H9 (cell line): ENCODE measurements around the gene TERT. TPM values are rescaled to one million over a fixed set of nuclear protein-coding genes. Genes with fewer than 3 reads are reported as not detected.

Experiments used
- DNase-seq: peaks from one replicate; pipeline ENCODE4 v3.0.0-alpha.2; 2017
- H2AFZ ChIP-seq: one replicate; pipeline ENCODE4 v1.6.1; 2013; ENCODE audit warnings: mild to moderate bottlenecking, low read length, control low read depth, moderate library complexity
- H2AK5ac ChIP-seq: 2 replicates; pipeline ENCODE4 v1.6.1; 2013; ENCODE audit warnings: low read length, control low read depth, mixed read lengths; ENCODE audit not compliant: insufficient read length
- H2BK120ac ChIP-seq: one replicate; pipeline ENCODE4 v1.6.1; 2013; ENCODE audit warnings: low read depth, mild to moderate bottlenecking, low read length, control low read depth, inconsistent platforms; ENCODE audit not compliant: poor library complexity, severe bottlenecking
- H2BK12ac ChIP-seq: 2 replicates; pipeline ENCODE4 v1.6.1; 2013; ENCODE audit warnings: low read length, control low read depth, mixed read lengths, low read depth; ENCODE audit not compliant: insufficient read length
- H2BK15ac ChIP-seq: 2 replicates; pipeline ENCODE4 v1.6.1; 2013; ENCODE audit warnings: low read depth, low read length, control low read depth
- H2BK20ac ChIP-seq: one replicate; pipeline ENCODE4 v1.6.1; 2013; ENCODE audit warnings: low read depth, mild to moderate bottlenecking, low read length, control low read depth, inconsistent platforms; ENCODE audit not compliant: poor library complexity, severe bottlenecking
- H2BK5ac ChIP-seq: 2 replicates; pipeline ENCODE4 v1.6.1; 2013; ENCODE audit warnings: low read length, control low read depth, mixed read lengths; ENCODE audit not compliant: insufficient read length
- H3K14ac ChIP-seq: 2 replicates; pipeline ENCODE4 v1.6.1; 2013; ENCODE audit warnings: low read length, control low read depth; ENCODE audit not compliant: insufficient read depth
- H3K18ac ChIP-seq: 2 replicates; pipeline ENCODE4 v1.6.1; 2013; ENCODE audit warnings: low read depth, mild to moderate bottlenecking, mixed read lengths, low read length, control low read depth; ENCODE audit not compliant: insufficient read length
- H3K23ac ChIP-seq: 2 replicates; pipeline ENCODE4 v1.6.1; 2013; ENCODE audit warnings: low read length, control low read depth, mixed read lengths, low read depth; ENCODE audit not compliant: insufficient read length
- H3K23me2 ChIP-seq: 2 replicates; pipeline ENCODE4 v1.6.1; 2013; ENCODE audit warnings: low read depth, mild to moderate bottlenecking, mixed read lengths, low read length, control low read depth; ENCODE audit not compliant: insufficient read length, poor library complexity, severe bottlenecking
- H3K27ac ChIP-seq: 2 replicates; pipeline ENCODE4 v1.5.1; 2013; ENCODE audit warnings: low read length, control low read depth, mixed read lengths, low read depth; ENCODE audit not compliant: insufficient read length
- H3K27me3 ChIP-seq: 2 replicates; pipeline ENCODE4 v1.6.1; 2013; ENCODE audit warnings: low read length, control low read depth, inconsistent platforms; ENCODE audit not compliant: insufficient read depth
- H3K4ac ChIP-seq: 2 replicates; pipeline ENCODE4 v1.6.1; 2013; ENCODE audit warnings: low read depth, mild to moderate bottlenecking, control low read depth, inconsistent platforms, low read length, moderate library complexity
- H3K4me1 ChIP-seq: 2 replicates; pipeline ENCODE4 v1.6.1; 2013; ENCODE audit warnings: low read length, control low read depth, inconsistent platforms; ENCODE audit not compliant: insufficient read depth
- H3K4me2 ChIP-seq: 2 replicates; pipeline ENCODE4 v1.6.1; 2013; ENCODE audit warnings: low read length, control low read depth, mixed read lengths; ENCODE audit not compliant: insufficient read length, insufficient read depth
- H3K56ac ChIP-seq: 2 replicates; pipeline ENCODE4 v1.6.1; 2013; ENCODE audit warnings: low read depth, mild to moderate bottlenecking, mixed read lengths, low read length, control low read depth; ENCODE audit not compliant: insufficient read length
- H3K79me1 ChIP-seq: 2 replicates; pipeline ENCODE4 v1.6.1; 2013; ENCODE audit warnings: low read depth, mild to moderate bottlenecking, moderate library complexity, low read length, control low read depth, inconsistent platforms; ENCODE audit not compliant: insufficient read depth, poor library complexity, severe bottlenecking
- H3K79me2 ChIP-seq: 2 replicates; pipeline ENCODE4 v1.6.1; 2013; ENCODE audit warnings: low read length, control low read depth, inconsistent platforms; ENCODE audit not compliant: insufficient read depth
- H3K9ac ChIP-seq: 2 replicates; pipeline ENCODE4 v1.6.1; 2013; ENCODE audit warnings: low read length, control low read depth, mixed read lengths; ENCODE audit not compliant: insufficient read length; ENCODE audit errors: extremely low read depth
- H3K9me3 ChIP-seq: one replicate; pipeline ENCODE4 v1.6.1; 2013; ENCODE audit warnings: low read depth, low read length, inconsistent platforms; ENCODE audit not compliant: control insufficient read depth
- H3T11ph ChIP-seq: one replicate; pipeline ENCODE4 v1.6.1; 2013; ENCODE audit warnings: mild to moderate bottlenecking, low read length, control low read depth, inconsistent platforms
- H4K20me1 ChIP-seq: one replicate; pipeline ENCODE4 v1.6.1; 2013; ENCODE audit not compliant: control insufficient read depth, insufficient read length, insufficient read depth
- H4K5ac ChIP-seq: 2 replicates; pipeline ENCODE4 v1.6.1; 2013; ENCODE audit warnings: low read depth, mild to moderate bottlenecking, mixed read lengths, low read length, control low read depth; ENCODE audit not compliant: insufficient read length
- H4K8ac ChIP-seq: replicated peaks from 2 replicates; pipeline ENCODE4 v1.6.1; 2013; ENCODE audit warnings: low read length, control low read depth, mixed read lengths, low read depth; ENCODE audit not compliant: insufficient read length
- H4K91ac ChIP-seq: 2 replicates; pipeline ENCODE4 v1.6.1; 2013; ENCODE audit warnings: low read depth, mild to moderate bottlenecking, moderate library complexity, mixed read lengths, low read length, control low read depth; ENCODE audit not compliant: insufficient read length
- H3K27ac Mint-ChIP-seq, 3 experiments: 2 replicates in 2 of 3; 3 replicates in 1 of 3; pipeline ENCODE4 v1.8.0; 2020 to 2021; ENCODE audit warnings: mixed read lengths in 3 of 3, mild to moderate bottlenecking in 1 of 3, moderate library complexity in 1 of 3
- H3K27me3 Mint-ChIP-seq: 2 replicates; pipeline ENCODE4 v1.8.0; 2021; ENCODE audit warnings: low read depth, mild to moderate bottlenecking, moderate library complexity, mixed read lengths
- H3K36me3 Mint-ChIP-seq, 3 experiments: 2 replicates in 2 of 3; 3 replicates in 1 of 3; pipeline ENCODE4 v1.8.0; 2020 to 2021; ENCODE audit warnings: low read depth in 3 of 3, mixed read lengths in 3 of 3; ENCODE audit not compliant: insufficient read depth in 1 of 3
- H3K4me1 Mint-ChIP-seq, 2 experiments: 2 replicates each; pipeline ENCODE4 v1.8.0; 2020; ENCODE audit warnings: mixed read lengths in 2 of 2
- H3K4me3 Mint-ChIP-seq, 2 experiments: 2 replicates in 1 of 2; 3 replicates in 1 of 2; pipeline ENCODE4 v1.8.0; 2020 to 2021; ENCODE audit warnings: mild to moderate bottlenecking in 2 of 2, mixed read lengths in 2 of 2, moderate library complexity in 1 of 2
- H3K9me3 Mint-ChIP-seq, 2 experiments: 2 replicates in 1 of 2; 3 replicates in 1 of 2; pipeline ENCODE4 v1.8.0; 2020; ENCODE audit warnings: mild to moderate bottlenecking in 2 of 2, mixed read lengths in 2 of 2, moderate library complexity in 1 of 2
- CTCF ChIP-seq: fragments of 200-600 bp; sonication (generic); conservative IDR thresholded peaks from 3 replicates; pipeline ENCODE4 v1.8.0; 2021; ENCODE audit warnings: antibody characterized with exemption, mild to moderate bottlenecking
- WGBS: extraction: QIAGEN DNeasy Blood & Tissue Kit; methylation state at CpG from one replicate; pipeline ENCODE4 v1.1.7; 2013; ENCODE audit warnings: missing lambda C conversion rate, low lambda C conversion rate, mixed read lengths; ENCODE audit not compliant: insufficient read length; ENCODE audit errors: extremely low coverage; 5-methylcytosine and 5-hydroxymethylcytosine counted together
- total RNA-seq: library from RNA; stranded (reverse); gene quantifications from 2 replicates; pipeline ENCODE4 v1.2.1, GENCODE V29; 2021

Gene TERT
- total RNA-seq, 1 experiment from 2014 or later, result 15.5 TPM

GRCh38 chr5:1343931-1344901, 49.3 kb upstream of the TERT start:
- H3K27ac ChIP-seq, result no peak overlapping the region
- H3K4me2 ChIP-seq, result peak overlapping the region; percentile 97
- H3K9ac ChIP-seq, result peak overlapping the region; percentile 83
- Mint-ChIP-seq H3K4me1 (peaks cover 18 to 22% of the 10 kb centered on the region in 2 experiments), H3K27me3 (no peaks in the 10 kb centered on the region; the same call in 1 of the 2 replicates), H3K27ac (peak overlapping the region; percentile 83 to 85 (median 84); a peak in 5 of 7 replicates), H3K9me3 (no peaks in the 10 kb centered on the region), H3K36me3 (peaks cover 23 to 38% (median 38%) of the 10 kb centered on the region in 3 experiments), H3K4me3 (peak overlapping the region; percentile 92)
- no peaks in the 10 kb centered on the region for H3K4me1 ChIP-seq
- no peak overlapping the region for H4K91ac ChIP-seq
- TF ChIP-seq CTCF, result no peak
- no peak overlapping the region for H4K8ac ChIP-seq
- H3K23me2 ChIP-seq, result peaks cover 11% of the 10 kb centered on the region
- no peak overlapping the region for H3K18ac ChIP-seq
- peak overlapping the region; percentile 9; the same call in 1 of the 2 replicates for H3K14ac ChIP-seq
- H3T11ph ChIP-seq, result no peak overlapping the region
- H3K79me1 ChIP-seq, result peaks cover 5% of the 10 kb centered on the region
- no peak overlapping the region for H4K5ac ChIP-seq
- H2AFZ ChIP-seq, result no peak overlapping the region
- H3K23ac ChIP-seq, result no peak overlapping the region
- no peak overlapping the region for H2BK12ac ChIP-seq
- H2BK5ac ChIP-seq, result no peak overlapping the region
- no peak overlapping the region for H2BK15ac ChIP-seq
- no peak overlapping the region for H2AK5ac ChIP-seq
- H2BK20ac ChIP-seq, result no peak overlapping the region
- WGBS, result no CpG with 5 or more reads among the region's 61 CpGs
- H3K4ac ChIP-seq, result no peak overlapping the region
- no peaks in the 10 kb centered on the region for H3K27me3 ChIP-seq
- DNase-seq, result no peak
- H3K79me2 ChIP-seq, result peaks cover 7% of the 10 kb centered on the region; the same call in 1 of the 2 replicates
- H3K56ac ChIP-seq, result no peak overlapping the region
- H2BK120ac ChIP-seq, result no peak overlapping the region
- no peaks in the 10 kb centered on the region for H4K20me1 ChIP-seq
- H3K9me3 ChIP-seq, result no peaks in the 10 kb centered on the region
